NCI-H510A (cell line): ENCODE data around the gene HNRNPL.
"Not testable (repeated sequence)": the region's sequence is repeated elsewhere in the genome, so short reads cannot be mapped to it uniquely, and the experiment has no call there.

Source experiments
- DNase-seq: peaks from one replicate; lab custom pipeline; 2025; lab: John Stamatoyannopoulos, UW

The HNRNPL gene

DNA sequence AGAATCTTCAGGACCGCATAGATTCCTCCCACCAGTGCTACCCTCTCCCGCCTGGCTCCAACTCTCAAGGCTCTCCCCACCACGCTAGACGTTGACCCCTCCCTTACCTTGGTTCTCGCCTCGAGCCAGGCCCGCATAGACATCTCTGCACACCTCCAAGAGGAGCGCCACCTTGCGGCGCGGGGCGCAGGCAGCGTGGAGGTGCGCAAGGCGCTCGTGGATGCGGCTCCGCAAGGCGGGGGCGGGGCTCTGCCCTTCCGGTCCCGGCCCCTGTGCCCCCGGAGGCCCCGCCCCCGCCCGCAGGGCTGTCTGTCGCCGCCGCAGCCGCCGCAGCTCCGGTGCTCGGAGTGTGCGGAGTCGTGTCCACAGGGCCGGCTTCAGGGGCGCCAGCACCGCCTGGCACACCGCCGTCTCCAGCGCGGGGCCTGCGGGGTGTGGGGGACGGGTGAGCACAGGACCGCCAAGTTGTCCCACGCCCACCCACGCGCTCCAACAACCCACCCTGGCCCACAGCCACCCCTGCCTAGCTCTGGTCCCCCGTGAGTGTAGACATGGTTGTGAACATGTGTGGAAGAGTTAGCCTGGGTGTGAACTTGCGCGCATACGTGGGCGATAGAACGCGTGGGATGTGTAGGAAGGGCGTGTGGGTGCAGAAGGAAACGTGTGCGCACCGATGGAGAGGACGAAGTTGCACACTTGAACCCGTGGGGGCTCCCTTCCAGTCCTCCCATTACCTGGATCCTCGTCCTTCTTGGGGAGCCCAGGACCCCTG lies 20.2 kb upstream of the HNRNPL start:
- no peak for DNase-seq

DNA sequence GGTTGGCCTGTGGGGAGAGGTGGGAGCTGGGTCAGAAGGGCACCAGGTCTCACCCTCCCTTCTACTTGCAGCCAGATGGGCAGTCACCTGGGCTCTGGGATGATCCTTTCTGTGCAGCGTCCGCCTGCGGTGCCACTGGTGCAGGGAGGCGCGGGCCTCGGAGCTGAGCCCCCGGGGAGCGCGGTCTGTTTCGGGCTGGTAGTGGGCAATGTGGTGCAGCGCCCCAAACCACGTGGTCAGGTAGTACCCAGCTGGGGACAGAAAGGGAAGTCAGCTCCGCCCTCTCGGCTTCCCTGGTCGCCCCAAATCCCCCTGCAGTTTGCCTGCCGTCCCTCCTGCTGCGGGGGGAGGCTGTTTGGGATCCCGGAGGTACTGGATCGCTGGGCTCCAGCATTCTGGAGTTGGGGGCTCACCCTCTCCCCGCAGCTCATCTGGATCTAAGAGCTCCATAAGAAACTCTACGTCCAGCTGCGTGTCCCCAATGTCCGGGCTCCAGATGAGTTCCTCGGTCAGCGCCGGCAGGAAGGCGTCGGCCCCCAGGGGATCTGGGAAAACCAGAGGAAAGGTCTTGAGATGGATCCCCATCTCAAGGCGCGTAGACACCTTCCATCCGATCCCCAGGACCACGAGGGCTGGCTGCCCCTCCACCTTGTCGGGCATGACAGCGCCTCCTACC lies 19.5 kb upstream of the HNRNPL start:
- no peak for DNase-seq

DNA sequence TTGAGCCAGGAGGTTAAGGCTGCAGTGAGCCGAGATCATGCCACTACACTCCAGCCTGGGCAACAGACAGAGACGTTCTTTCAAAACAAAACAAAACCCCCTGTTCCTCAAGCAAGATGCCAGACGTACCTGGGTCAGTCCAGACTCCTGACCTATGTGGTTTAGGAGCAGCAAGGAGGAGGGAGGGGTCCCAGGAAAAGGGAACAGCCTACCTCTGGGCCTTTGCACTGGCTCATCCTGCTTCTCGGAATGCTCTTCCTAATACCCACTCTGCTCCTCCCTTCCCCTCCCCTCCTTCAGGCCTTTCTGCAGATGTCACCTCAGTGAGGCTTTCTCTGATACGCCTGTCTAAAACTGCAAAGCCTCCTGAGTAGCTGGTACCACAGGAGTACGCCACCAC lies 18.8 kb upstream of the HNRNPL start:
- no peak for DNase-seq

DNA sequence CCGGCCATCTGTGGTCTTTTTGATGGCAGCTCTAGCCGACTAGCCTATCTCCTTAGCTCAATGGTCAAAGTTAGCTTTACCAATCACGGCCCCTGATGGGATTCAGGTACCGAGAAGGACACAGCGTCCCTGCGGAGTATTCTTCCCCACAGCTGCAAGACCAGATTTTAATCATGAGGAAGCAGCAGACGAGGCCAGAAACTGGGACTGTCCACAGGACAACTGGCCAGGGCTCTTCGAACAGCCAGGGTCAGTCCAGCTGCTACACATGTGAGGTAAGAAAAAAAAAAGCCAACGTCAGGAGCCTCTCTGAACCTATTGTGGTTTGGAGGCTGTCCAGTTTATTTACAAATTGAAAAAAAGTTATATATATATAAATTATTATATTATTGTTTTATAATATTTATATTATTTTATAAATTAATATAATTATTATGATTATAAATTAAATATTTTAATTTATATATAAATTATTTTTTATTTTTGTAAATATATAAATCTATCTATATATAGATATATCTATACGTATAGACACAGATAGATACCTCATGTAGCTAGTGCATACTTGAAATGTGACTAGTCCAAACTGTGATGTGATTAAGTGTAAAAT lies 17.5 kb upstream of the HNRNPL start:
- DNase-seq = no peak

DNA sequence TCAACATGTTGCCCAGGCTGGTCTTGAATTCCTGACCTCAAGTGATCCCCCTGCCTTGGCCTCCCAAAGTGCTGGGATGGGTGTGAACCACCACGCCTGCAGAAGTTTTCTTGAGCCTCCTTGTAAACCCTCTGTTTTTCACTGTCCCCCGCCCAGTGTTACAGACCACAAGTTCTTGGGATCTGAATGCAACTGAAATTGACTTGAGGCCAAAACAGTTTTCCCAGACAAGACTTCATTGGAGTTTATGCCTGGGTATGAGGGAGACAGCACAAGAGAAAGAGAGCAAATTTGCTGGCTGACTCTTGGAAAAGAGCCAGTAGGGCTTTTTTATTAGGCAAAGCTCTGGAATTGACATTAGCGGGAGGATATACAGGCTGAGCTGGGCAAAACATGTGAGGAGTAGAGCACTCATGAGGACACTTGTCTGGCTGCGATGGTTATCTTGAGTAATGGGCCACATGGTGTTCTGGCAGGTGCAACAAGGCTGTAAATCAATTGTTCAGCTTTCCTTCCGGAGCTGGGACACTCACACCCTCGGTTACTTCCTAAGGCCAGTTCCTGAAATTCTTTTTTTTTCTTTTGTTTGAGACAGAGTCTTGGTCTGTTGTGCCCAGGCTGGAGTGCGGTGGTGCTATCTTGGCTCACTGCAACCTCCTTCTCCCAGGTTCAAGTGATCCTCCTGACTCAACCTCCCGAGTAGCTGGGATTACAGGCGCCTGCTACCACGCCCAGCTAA lies 12.7 kb upstream of the HNRNPL start:
- DNase-seq = peak; percentile 82

DNA sequence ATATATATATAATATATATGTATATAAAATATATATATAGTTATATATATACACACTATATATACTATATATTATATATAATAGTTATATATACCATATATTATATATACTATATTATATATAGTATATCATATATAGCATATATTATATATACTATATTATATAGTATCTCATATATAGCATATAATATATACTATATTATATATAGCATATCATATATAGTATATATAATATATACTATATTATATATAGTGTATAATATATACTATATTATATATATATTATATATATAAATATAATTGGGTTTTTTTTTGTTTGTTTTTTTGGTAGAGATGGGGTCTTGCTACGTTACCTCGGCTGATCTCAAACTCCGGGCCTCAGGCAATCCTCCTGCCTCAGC lies 11.6 kb upstream of the HNRNPL start:
- DNase-seq = no peak

DNA sequence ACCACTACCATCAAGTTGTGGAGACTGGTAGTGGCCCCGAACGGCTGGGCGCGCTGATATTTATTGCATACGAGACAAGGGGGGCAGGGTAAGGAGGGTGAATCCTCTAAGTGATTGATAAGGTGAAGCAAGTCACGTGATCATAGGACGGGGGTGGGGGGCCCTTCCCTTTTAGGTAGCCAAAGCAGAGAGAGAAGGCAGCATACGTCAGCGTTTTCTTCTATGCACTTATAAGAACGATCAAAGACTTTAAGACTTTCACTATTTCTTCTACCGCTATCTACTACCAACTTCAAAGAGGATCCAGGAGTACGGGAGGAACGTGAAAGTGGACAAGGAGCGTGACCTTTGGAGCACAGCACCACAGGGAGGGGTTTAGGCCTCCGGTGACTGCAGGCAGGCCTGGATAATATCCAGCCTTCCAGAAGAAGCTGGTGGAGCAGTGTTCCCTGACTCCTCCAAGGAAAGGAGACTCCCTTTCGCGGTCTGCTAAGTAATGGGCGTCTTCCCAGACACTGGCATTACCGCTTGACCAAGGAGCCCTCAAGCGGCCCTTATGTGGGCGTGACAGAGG lies 9.9 kb upstream of the HNRNPL start:
- not testable (repeated sequence) for DNase-seq

DNA sequence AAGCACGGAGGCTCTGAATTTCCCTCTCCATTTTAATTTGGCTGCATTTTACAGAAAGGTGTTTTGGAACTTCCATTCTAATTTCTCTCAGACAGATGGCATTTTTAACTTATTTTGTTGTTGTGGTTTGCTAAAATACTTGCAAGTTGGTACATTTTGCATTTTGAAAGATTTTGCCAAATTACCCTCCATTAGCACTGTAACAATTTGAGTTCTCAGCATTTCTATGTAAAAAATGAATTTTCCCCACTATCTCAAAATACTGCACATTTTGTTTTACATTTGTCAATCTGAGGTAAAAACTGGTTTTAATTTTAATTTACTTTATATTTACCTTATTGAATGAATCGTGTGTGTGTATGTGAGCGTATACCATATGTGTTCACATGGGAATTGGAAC lies 7.0 kb upstream of the HNRNPL start:
- DNase-seq = no peak

DNA sequence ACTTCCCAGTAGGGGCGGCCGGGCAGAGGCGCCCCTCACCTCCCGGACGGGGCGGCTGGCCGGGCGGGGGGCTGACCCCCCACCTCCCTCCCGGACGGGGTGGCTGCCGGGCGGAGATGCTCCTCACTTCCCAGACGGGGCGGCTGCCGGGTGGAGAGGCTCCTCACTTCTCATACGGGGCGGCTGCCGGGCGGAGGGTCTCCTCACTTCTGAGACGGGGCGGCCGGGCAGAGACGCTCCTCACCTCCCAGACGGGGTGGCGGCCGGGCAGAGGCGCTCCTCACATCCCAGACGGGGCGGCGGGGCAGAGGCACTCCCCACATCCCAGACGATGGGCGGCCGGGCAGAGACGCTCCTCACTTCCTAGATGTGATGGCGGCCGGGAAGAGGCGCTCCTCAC lies 6.0 kb upstream of the HNRNPL start:
- DNase-seq = not testable (repeated sequence)

DNA sequence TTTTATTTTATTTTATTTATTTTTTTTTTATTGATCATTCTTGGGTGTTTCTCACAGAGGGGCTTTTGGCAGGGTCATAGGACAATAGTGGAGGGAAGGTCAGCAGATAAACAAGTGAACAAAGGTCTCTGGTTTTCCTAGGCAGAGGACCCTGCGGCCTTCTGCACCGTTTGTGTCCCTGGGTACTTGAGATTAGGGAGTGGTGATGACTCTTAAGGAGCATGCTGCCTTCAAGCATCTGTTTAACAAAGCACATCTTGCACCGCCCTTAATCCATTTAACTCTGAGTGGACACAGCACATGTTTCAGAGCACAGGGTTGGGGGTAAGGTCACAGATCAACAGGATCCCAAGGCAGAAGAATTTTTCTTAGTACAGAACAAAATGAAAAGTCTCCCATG lies 5.2 kb upstream of the HNRNPL start:
- not testable (repeated sequence) for DNase-seq

DNA sequence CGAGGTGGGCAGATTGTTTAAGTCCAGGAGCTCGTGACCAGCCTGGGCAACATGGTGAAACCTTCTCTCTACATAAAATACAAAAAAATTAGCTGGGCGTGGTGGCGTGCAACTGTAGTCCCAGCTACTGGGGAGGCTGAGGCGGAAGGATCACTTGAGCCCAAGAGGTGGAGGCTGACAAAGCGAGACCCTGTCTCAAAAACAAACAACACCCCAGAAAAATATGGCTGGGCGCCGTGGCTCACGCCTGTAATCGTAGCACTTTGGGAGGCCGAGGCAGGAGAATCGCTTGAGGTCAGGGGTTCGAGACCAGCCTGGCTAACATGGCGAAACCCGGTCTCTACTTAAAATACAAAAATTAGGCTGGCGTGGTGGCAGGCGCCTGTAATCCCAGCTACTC lies 3.4 kb upstream of the HNRNPL start:
- DNase-seq = no peak

DNA sequence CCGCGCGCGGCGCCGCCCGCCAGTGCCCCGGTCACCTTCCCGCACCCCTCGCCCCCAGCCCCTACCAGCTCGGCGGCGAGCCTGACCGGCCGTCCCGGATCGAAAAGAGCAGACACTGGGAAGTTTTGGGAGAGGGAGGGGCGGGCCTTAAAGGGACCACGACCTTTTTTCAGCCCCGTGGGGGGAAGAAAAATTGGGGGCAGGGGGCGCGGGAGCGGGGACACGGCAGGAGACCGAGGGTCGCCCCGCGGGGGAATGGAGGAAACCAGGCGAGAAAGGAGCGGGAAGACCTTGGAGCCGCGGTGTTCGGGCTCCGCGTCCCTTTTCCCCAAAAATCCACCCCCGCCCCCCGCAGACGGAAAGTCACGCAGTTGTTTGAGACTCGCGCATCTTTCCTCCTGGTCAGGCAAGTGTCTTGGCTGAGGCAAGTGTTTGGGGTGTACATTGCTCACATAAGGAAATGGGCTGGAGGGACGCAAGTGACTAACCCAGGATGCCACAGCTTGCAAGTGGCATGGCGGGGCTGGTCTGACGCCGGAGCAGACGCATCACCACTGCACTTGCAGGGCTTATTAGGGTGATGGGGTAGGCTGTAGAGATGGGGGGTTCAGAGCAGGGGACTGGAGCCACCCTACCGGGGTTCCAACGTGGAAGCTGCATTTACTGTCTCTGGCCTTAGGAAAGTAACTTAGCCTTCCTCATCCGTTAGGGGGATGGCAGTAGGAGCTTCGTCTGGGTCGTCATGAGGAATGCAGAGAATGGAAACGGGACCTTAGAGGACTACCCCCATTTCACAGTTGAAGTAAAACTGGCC lies 2.7 kb upstream of the HNRNPL start:
- DNase-seq = no peak

DNA sequence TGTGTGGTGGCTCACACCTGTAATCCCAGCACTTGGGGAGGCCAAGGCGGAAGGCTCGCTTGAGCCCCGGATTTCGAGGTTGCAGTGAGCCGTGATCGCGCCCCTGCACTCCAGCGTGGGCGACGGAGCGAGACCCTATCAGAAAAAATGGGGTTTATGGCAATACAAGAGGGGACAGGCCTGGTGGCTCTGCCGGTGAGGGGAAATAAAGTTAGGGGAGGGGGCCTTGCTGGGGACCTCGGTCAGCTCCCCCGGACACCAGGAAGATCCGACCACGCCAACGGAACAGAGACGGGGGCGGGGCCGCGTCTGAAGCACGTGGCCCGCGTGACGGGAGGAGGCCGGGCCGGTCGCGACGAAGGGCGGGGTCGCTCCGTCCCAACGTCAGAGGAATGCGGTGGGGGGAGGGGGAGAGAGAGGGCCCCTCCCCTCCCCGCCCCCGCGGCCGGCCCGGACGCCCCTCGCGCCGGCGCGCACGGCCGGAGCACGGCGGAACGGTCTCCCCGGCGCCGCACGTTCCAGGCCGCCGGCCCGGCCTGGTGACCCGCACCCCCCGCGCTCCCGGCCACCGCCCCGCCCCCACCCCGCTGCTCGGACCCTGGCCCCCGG lies 1.9 kb upstream of the HNRNPL start:
- peak; percentile 80 for DNase-seq

DNA sequence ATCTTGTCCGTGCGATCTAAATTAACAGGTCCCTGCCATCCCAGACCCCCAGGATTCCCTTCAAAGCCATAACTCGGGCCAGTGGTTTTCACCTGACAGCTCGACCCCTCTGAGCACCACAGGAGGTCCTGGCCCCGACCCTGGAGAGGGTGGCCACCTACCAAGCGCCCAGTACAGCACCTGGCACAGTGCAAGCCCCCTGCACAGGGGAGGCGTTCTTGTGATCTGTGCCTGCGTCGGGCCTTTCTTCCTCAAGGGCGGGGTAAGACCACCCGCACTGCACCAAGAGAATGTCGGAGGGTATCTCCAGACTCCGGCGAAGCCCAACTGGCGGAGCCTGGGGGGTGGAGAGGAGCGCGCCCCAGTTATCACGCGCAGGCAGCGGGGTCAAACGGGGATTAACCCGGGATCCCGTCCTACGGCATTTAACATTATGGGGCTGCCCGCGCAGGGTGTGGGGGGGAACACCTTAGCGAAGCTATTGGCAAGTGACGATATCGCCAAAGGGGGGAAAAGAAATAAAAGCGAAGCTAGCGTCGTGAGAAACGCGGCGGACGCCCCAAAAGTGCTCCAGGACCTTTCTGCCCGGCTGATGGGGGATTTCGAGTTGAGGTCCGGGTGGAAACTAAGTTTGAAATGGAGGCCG lies 1.3 kb upstream of the HNRNPL start:
- no peak for DNase-seq

DNA sequence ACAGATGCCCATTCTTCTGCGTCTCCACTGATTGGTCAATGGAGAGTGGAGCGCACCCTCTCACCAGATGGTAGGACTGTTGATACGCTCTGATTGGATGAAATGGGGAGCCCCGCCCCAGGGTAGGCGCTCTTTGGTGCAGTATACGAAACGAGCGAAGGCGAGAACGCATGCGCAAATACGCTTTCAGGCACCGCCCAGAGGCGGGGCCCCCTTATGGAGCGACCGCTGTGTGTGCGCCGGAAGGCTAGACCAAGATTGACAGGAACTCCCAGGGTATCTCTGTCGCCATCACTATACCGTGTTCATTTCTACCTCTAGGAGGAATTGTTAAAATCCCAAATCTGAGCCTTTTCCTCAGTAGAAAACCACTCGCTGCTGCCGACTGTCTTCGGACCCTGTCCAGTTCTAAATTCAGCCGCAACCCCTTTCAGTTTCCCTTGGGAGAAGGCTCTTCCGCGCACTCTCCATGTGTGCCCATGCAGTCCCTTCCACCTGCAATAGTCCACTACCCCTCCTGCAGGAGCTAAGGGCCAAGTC lies 720 bp upstream of the HNRNPL start:
- no peak for DNase-seq

DNA sequence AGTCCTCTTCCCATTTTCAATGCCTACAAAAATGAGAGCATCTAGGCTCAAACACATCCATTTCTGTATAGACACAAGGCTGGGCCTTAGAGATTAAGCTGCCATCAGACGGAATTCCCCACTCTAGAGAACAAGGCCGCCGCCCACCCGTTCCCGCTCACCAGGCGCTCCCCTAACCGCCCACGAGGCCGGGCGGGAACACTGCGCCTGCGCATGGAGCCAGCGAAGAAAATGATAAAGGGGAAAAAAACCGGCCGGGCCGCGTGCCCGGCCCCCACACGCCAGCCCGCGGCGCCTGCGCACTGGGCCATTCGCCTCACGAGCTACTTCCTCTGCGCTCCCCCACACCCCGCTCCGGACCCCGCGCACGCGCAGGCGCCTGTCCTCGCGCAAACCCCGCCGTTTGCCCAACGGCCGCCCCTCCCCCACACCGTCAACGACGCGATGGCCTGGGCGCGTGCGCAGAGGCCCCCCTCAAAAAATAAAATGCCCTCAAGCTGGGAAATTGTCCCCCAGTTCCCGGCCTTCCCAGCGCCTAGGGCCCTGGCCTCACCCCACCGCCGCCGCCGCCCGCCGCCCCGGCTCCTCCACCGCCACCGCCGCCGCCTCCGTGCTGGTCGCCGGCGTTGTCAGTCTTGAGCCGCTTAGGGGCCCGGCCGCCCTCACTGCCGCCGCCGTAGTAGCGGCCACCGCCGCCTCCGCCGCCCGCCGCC lies 483 bp downstream of the HNRNPL start:
- DNase-seq = peak; percentile 87

DNA sequence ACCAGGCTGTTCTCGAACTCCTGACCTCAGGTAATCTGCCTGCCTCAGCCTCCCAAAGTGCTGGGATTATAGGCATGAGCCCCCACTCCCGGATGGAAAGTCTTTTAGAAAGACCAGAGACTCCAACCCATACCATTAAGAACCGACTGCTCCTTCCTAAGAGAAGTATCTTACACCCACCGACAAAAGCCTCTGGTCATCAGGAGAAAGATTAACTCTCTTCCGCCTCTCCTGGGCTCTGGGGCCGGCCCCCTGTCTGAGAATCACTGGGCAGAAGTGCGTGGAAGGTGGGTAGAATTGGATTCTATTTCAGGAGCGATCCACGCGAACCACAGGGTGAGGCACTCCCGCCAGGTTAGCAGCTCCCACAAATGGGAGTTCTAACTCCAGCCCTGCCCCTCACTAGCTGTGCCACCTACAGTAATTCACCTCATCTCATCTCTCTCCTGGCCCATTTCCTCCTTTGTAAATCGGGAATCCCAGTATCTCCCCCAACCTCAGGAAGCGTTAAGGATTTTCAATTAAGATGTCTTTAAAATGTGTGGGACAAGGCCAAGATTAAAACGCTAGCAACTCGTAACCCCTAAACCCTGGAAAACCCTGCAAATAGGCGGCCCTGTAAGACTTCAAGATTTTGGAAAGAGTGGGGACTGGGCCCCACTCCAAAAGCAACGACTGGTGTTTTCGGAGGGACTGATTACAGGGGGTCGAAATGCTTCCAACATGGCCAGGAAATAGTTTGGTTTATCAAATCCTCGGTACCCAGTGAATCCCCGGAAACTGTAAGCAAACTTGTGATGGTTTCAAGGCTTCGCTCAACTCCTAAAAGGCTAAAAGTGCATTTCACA lies 1.3 kb downstream of the HNRNPL start:
- DNase-seq = no peak

DNA sequence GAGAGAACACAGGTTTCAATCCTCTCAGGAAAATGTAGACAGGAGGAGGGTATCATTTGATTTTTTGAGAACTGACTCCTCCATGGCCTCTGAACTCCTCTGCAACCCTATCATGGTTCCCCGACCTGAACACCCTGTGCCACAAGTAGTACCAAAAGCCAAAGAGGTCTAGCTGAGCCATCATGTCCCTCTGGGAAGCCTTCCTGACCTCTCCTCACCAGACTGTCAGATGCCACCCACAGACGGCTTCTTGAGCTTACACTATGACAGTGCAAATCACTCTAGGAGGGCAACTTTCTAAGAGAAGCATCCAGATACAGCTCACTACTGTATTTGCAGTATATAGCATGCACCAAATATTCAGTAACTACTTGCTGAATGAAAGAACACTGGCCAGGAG lies 3.7 kb downstream of the HNRNPL start:
- DNase-seq = no peak
